ENCODE data around the gene EHD2. TPM values are rescaled to one million over a fixed set of nuclear protein-coding genes. Genes with fewer than 3 reads are reported as not detected.

EHD2 gene
- polyA plus RNA-seq, 1 donor from 2014 or later = not detected

GRCh38 chr19:47670736-47671135 is 42.5 kb upstream of the EHD2 start:
- Histone ChIP-seq H3K4me3 (ENCODE audit: low read length) (no peak overlapping the region), H3F3A (ENCODE audit: insufficient read depth, low read length, poor library complexity, severe bottlenecking) (no peaks in the 10 kb centered on the region), H4K20me1 (ENCODE audit: insufficient read depth) (no peaks in the 10 kb centered on the region), H3K27ac (ENCODE audit: low read length) (no peak overlapping the region), H3K9ac (ENCODE audit: low read length) (no peak overlapping the region), H2AFZ (ENCODE audit: low read depth, low read length) (no peak overlapping the region), H3K79me2 (replicated peaks; ENCODE audit: insufficient read depth, low read length) (peaks cover 13% of the 10 kb centered on the region), H3K9me2 (ENCODE audit: insufficient read depth, low read length) (no peaks in the 10 kb centered on the region), H3K27me3 (ENCODE audit: insufficient read depth, low read depth, low read length) (no peaks in the 10 kb centered on the region), H3K9me3 (ENCODE audit: low read length) (no peaks in the 10 kb centered on the region), H3K4me2 (ENCODE audit: low read length) (no peak overlapping the region), H3K36me3 (ENCODE audit: insufficient read depth, low read length) (no peaks in the 10 kb centered on the region)
- TF ChIP-seq POLR2AphosphoS5 (IDR thresholded peaks at IDR 0.05) = no peak
- TF ChIP-seq CTCF (IDR thresholded peaks at IDR 0.05; ENCODE audit: poor library complexity, severe bottlenecking) = no peak
- TF ChIP-seq EZH2 (IDR thresholded peaks at IDR 0.05; ENCODE audit: borderline replicate concordance, insufficient read depth, low read length, poor library complexity, severe bottlenecking) = no peak
- no peak for TF ChIP-seq REST (IDR thresholded peaks at IDR 0.05; ENCODE audit: borderline replicate concordance)
- no peak for TF ChIP-seq TAF1 (IDR thresholded peaks at IDR 0.05; ENCODE audit: low read depth)
- TF ChIP-seq EP300 (conservative IDR thresholded peaks at IDR 0.05; ENCODE audit: poor library complexity, severe bottlenecking) = no peak
- TF ChIP-seq SMC3 (conservative IDR thresholded peaks at IDR 0.05; ENCODE audit: poor library complexity) = no peak
- TF ChIP-seq MXI1 (conservative IDR thresholded peaks at IDR 0.05; ENCODE audit: poor library complexity, severe bottlenecking) = no peak
- TF ChIP-seq RAD21 (conservative IDR thresholded peaks at IDR 0.05) = no peak

- Histone ChIP-seq H2AFZ (ENCODE audit: low read depth, low read length) (no peak overlapping the region), H3K4me2 (ENCODE audit: low read length) (no peak overlapping the region), H3K9ac (ENCODE audit: low read length) (no peak overlapping the region), H3K4me3 (ENCODE audit: low read length) (no peak overlapping the region), H3K9me3 (ENCODE audit: low read length) (no peaks in the 10 kb centered on the region), H4K20me1 (ENCODE audit: insufficient read depth) (no peaks in the 10 kb centered on the region), H3K79me2 (replicated peaks; ENCODE audit: insufficient read depth, low read length) (peaks cover 11% of the 10 kb centered on the region), H3K36me3 (ENCODE audit: insufficient read depth, low read length) (no peaks in the 10 kb centered on the region), H3K27me3 (ENCODE audit: insufficient read depth, low read depth, low read length) (no peaks in the 10 kb centered on the region), H3F3A (ENCODE audit: insufficient read depth, low read length, poor library complexity, severe bottlenecking) (no peaks in the 10 kb centered on the region), H3K9me2 (ENCODE audit: insufficient read depth, low read length) (no peaks in the 10 kb centered on the region), H3K27ac (ENCODE audit: low read length) (no peak overlapping the region)
- TF ChIP-seq POLR2AphosphoS5 (IDR thresholded peaks at IDR 0.05) (no peak), MXI1 (conservative IDR thresholded peaks at IDR 0.05; ENCODE audit: poor library complexity, severe bottlenecking) (no peak), REST (IDR thresholded peaks at IDR 0.05; ENCODE audit: borderline replicate concordance) (no peak), CTCF (IDR thresholded peaks at IDR 0.05; ENCODE audit: poor library complexity, severe bottlenecking) (no peak), RAD21 (conservative IDR thresholded peaks at IDR 0.05) (no peak), TAF1 (IDR thresholded peaks at IDR 0.05; ENCODE audit: low read depth) (no peak), SMC3 (conservative IDR thresholded peaks at IDR 0.05; ENCODE audit: poor library complexity) (no peak), EP300 (conservative IDR thresholded peaks at IDR 0.05; ENCODE audit: poor library complexity, severe bottlenecking) (no peak), EZH2 (IDR thresholded peaks at IDR 0.05; ENCODE audit: borderline replicate concordance, insufficient read depth, low read length, poor library complexity, severe bottlenecking) (no peak)
Observed at GRCh38 chr19:47671499-47671898, 41.7 kb upstream of the EHD2 start.

Data from neural cell (in vitro differentiated cells).